GM21526 (cell line): ENCODE data around the gene C5.

Source experiments
- ATAC-seq: cut with Tn5 transposase; IDR thresholded peaks from one replicate; pipeline ENCODE4 v1.9.1; 2021; ENCODE audit warnings: moderate library complexity; ENCODE audit not compliant: unreplicated experiment, low FRiP score

C5 gene

GRCh38 chr9:120928015-120928482 lies 122.0 kb downstream of the C5 start:
- ATAC-seq, result no peak

- no peak for ATAC-seq
These were observed 122.6 kb downstream of the C5 start for GRCh38 chr9:120927269-120928014.

GRCh38 chr9:120926397-120926928 lies 123.6 kb downstream of the C5 start, which contains the start of gene TRAF1:
TSS of gene TRAF1 (minus strand) at chr9:120926796. CDS start at chr9:120926075, 721 bp downstream.
- ATAC-seq, result peak; percentile 24

DNA sequence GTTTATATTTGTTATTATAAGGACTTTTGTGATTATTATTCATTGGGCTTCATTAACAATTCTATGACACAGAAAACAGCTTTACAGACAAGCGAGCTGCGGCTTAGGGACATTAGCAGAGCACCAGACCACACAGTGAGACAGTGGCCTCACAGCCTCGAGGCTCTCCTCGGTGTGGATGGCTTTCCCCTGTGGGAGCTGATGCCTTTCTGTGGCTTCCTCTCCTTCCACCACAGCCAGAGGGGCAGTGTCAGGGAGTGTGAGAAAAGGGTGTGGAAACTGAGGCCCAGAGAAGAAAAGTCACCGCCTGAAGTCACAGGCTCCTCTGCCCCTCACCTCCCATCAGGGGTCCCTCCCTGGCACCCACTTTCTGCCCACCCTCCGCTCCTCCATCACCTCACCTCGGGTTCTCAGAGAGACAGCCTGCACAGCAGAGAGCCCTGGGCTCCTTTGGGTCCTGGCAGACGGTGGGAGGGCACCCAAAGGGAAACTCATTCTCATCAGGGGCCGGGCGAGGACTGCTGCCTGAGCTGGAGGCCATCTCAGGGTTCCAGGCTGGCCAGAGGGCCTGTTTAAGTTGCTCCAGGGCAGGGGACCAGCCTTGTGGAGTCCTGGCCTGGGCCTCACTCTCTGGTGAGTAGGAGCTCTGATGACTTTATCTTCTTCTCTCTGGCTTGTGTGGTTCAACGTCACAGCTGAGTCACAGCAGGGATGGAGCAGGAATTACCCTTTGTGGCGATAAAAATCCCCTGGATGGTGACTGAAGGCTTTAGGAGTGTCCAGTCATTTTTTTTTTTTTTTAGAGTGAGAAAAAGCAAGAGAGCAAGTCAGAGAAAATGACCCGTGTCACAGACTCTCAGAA lies 124.3 kb downstream of the C5 start:
- ATAC-seq, result peak; percentile 32

DNA sequence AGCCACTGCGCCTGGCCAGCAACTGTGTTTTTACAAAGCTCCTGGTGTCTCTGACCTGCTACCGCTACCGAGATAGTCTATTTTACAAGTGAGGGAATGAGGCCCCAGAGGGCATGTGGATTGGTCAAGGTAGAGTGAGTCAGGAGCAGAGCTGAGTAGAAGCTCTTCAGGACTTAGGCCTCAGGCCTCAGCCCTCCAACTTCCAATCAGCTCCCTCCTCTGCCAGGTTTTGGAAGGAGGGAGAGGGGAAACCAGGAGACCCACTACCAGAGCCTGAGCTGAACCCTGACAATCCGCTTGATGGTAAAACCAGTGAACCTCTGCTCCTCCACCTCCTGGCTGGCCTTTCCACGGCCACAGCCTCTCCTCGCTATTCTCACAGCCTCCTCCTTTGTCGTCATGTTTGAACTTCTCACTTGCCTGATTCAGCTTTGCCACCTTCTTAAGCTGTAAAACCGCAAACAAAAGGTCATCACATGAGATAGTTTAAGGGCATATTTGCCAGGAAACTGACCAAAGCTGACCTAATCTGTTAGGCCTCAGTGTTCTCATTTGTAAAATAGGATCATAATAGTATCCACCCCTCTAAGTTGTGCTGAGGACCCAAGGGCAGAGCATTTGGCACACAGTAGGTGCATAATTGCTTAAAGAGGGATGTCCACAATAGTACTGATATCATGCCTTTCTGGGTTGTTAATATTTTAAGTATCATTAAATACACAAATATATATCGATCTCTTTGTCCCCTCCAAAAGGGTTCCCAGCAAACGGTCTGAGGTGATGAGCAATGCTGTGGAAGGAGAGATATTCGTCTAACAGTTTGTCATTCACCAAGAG lies 125.2 kb downstream of the C5 start:
- no peak for ATAC-seq

DNA sequence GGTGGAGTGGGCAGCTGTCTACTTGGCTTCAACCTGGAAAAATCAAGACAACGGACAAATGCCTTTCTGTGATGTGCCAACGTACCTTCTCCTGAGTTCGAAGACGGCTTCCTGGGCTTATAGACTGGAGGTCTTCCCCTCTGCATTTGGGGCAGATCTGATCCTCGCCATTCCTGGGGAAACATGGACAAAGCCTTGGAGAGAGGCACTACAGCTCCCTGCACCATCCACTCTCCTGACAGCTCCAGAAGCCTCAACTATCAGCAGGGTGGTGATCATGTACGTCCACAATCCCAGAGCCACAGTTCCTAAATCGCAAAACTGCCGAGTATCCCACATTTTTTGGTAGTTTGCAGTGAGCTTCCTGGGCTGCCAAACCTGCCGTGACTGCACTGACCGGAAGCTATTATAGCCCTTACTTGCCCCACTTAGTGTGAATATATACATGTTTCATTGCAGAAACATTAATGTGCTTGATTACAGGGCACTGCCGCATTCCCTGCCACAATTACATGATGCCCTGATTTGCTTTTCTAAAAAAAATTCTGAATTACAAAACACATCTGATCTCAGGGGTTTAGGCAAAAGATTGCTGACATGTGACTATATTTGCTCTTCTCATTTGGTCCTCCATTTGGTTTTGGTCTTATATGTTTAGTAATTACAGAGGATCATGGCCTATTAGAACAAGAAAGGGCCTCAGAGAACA lies 126.3 kb downstream of the C5 start:
- ATAC-seq, result no peak

DNA sequence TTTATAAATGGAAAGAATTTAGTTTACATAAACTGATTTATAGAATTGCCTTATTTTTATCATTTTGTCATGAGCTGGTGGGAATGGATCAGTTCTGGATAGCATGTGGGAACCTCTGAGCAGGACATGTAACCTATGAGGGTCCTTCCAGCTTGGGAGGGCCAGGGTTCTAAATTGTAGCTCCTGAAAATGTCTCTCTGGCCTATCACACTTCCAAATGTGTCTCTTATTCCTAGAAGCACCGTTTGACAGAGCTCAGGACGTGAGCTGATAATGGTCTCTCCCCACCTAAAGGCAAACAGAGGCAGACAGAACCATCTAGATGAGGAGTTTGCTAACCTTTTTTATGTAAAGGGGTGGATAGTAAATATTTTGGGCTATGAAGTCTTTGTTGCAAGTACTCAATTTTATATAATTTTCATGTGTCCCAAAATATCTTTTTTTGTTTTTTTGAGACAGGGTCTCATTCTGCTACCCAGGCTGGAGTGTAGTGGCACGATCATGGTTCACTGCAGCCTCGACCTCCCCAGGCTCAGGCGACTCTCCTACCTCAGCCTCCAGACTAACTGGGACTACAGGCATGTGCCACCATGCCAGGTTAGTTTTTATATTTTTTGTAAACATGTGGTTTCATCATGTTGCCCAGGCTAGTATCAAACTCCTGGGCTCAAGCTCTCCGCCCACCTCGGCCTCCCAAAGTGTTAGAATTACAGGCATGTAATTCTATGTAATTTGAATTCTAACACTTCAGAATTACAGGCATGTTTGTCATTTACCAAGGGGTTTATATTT lies 127.5 kb downstream of the C5 start:
- no peak for ATAC-seq

GRCh38 chr9:120921661-120922181 lies 128.4 kb downstream of the C5 start:
- ATAC-seq, result no peak

DNA sequence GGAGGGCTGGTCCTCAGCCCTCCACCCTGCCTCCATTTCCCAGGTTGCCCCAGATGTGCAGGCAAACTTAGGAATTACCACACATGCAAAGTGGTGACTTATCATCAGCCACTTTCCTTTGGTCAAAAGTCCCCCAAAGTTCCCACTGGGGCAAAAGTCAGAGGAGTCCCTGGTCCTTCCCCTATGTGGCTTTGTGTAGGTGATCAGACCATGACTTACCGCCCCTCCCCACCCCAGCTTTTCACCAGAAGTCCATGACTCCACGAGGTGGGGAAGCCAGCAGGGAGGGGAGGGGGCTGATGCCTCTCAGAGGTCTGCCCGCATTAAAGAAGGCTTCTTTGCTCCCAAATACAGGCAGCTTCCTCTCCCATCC lies 129.3 kb downstream of the C5 start:
- ATAC-seq, result no peak

DNA sequence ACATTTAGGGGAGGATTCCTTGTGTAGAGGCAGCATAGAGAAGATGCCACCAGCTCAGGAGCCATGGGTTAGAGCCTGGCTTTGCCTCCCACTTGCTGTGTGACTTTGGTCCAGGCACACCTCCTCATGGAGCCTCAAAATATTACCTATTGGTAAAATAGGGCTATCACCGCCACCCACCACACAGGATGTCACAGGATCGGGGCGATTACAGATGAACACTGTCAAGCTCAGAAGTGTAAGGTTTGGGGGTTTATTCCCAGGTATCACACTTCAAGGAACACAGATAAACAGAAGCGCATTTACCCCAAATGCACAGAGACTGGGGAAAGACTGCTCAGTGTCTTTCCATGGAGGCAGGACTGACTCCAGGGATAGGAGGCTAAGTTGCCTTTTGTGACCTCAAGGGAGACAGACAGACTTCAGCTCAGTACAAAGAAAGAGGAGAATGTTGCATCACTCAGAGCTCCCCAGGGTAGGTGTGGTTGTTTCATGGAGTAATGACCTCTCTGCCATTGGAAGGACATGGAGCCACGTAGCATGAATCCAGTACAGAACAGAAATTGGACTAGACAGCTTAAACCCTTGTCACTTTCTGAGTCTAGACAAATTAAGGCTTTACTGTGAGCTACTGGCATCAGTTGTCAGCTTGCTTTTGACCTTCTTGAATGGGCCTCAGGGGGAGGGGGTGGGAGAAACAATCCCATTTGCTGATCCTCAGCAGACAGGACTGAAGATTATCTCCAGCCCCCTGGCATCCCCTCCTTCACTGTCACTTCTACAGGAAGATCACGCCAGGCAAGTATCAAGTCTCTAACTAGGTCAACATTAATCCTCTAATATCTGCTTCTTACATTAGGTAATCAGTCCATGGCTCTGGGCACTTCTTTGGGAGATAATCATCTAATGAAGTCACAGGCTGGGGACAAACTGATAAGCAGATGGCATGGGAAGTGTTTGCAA lies 130.0 kb downstream of the C5 start:
- ATAC-seq, result no peak

DNA sequence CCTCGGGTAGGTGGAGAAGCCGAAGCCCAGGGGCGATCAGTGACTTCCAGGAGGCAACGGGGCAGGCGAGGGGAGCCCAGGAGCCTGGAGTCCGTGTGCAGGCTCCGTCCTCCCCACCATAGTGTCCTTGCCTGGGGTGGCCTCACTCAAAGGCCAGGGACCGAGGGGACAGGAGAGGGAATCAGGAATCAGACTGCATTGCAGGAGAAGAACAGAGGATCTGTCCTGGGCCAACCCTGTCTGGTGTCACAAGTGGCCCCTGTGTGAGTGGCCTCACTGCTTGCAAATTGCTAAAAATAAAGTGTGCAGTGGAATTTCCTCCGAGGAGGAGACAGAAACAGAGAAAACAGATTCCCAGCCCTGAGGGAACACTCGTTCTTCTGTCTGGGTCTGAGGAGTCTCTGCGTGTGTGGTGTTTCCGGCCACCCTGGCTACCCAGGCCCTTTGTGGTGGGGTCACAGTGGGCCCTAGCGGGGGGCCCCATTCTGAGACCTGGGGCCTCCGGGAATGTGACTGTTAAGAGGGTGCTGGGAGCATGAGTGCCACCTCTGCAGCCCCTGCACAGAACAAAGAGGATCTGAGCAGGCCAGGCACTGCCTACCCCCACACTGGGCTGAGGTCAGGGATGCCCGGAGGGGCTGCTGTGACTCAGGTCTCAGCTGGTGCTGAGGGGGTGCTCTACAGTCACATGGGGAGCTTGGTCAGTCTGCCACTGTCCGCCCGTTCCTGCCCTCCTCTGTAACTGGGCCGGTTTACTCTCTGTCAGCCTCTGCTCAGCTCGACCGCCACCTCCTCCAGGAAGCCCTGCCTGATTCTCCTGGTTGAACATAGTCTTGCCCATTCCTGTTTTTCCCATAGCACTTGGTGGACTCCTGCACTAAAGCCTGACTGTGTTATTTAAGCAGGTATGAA lies 130.9 kb downstream of the C5 start:
- ATAC-seq, result no peak

DNA sequence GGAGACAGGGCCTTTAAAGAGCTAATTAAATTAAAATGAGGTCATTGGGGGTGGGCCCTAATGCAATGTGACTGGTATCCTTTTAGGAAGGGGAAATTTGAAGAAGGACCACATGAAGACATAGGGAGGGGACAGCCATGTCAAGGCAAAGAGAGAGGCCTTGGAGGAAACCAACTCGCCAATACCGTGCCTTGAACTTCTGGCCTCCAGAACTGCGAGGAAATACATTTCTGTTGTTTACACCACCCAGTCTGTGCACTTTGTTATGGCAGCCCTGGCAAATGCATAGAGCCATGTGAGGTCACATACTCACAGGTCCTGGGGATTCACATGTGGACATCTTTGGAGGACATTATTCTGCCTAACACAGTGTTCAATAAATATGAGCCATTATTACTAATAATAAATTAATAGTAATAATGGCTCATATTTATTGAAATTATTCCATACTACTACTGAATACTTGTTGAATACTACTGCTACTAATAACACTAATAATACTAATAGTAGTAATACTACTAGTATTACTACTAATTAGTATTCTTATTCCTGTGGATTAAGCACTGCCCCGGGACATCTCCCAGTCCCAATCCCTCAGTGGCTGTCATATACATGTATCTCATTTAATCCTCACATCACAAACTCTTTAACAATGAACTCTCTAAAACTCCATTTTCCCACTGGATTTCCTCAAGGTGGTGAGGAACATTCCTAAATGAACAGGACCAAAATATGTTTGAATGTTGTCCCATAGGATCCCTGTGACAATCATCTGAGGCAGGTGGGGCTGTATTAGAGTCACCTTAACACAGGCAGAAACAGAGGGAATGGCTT lies 131.9 kb downstream of the C5 start:
- ATAC-seq, result no peak

DNA sequence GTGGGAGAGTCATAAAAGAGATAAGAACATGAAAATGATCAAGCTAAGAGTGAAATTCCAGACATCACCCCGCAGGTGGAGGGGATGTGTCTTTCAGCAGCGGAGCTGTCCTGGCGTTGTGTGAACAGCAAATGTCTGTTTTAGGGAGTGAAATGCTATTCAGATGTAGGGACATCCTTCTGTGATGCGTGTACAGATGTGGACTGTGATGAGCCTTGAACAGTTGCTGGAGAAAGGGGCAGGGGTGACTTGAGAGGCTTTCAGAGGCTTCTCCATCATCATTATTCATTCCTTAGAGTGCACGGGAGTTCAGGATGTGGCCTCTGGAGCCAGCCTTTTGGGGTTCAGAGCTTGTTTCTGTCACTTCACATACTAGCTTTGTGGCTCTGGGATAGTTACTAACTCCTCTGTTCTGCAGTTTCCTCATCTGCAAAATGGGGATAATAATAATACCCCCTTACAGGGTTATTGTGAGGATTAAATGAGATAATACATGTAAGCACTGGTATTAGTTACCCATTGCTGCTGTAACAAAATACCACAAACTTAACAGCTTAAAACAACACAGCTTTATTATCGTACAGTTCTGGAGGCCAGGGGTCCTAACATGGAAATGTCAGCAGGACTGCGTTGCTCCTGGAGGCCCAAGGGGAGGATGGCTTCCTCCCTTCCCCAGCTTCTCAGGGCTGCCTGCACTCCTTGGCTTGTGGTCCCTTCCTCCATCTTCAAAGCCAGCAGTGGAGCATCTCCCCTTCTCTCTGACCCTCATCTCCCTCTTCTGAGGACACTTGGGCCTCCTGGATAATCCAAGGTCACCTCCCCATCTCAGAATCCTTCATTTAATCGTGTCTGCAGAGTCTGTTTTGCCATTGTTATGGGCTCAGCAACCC lies 132.8 kb downstream of the C5 start:
- no peak for ATAC-seq

DNA sequence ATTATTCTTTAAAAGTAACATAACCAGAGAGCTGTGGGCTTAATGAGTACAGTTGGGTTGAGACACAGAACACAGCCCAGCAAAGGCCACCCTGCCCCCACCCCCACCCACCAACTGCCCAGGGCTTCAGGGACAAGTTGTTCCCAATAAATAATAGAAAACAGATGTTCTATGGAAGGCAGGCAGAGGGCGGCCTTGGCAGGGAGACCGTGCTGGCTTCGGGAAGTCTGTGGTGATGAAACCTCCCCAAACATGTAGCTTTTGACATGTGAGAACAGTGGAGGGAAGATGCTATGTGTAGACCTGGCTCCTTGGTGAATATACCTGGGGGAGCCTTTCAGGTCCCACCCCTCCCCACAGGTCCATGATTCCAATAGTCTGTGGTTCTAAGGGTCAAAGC lies 133.5 kb downstream of the C5 start:
- no peak for ATAC-seq
